Transverse colon (tissue), 4 donors: ENCODE measurements around the gene TRIOBP. TPM values are rescaled to one million over a fixed set of nuclear protein-coding genes. Genes with fewer than 3 reads are reported as not detected.

ENCODE experiments used
- DNase-seq: peaks from one replicate; pipeline ENCODE4 v3.0.0-alpha.2; 2019
- H3K27ac ChIP-seq, 4 donors: fragments of 200-600 bp; sonication (generic); 2 replicates each; pipeline ENCODE4 v1.5.1; 2016 to 2018; ENCODE audit warnings: inconsistent platforms in 4 of 4
- H3K27me3 ChIP-seq: fragments of 200-600 bp; sonication (generic); 2 replicates; pipeline ENCODE4 v1.5.1; 2017; ENCODE audit warnings: inconsistent platforms
- H3K36me3 ChIP-seq, 4 donors: fragments of 200-600 bp; sonication (generic); 2 replicates each; pipeline ENCODE4 v1.5.1; 2017 to 2019; ENCODE audit warnings: inconsistent platforms in 4 of 4
- H3K4me1 ChIP-seq, 4 donors: fragments of 200-600 bp; sonication (generic); 2 replicates each; pipeline ENCODE4 v1.5.1; 2017 to 2020; ENCODE audit warnings: inconsistent platforms in 4 of 4
- H3K4me3 ChIP-seq, 4 donors: fragments of 200-600 bp; sonication (generic); 1 replicate in 1 of 4; 2 replicates in 3 of 4; pipeline versions ENCODE4 v1.5.1 to v1.6.1; 2017 to 2019; ENCODE audit warnings: inconsistent platforms in 4 of 4
- H3K9me3 ChIP-seq, 2 donors: fragments of 200-600 bp; sonication (generic); 2 replicates each; pipeline ENCODE4 v1.5.1; 2017 to 2019; ENCODE audit warnings: inconsistent platforms in 2 of 2
- CTCF ChIP-seq, 5 experiments: fragments of 200-600 bp in 3 of 5; fragments of 450-650 bp in 2 of 5; sonication (generic) in 3 of 5; IDR thresholded peaks; 1 replicate in 2 of 5; 2 replicates in 3 of 5; pipeline ENCODE4 v1.5.1; 2016 to 2017; ENCODE audit warnings: antibody characterized with exemption in 5 of 5, inconsistent platforms in 3 of 5, mild to moderate bottlenecking in 2 of 5, moderate library complexity in 1 of 5
- EP300 ChIP-seq: sonication (generic); formaldehyde crosslinking; IDR thresholded peaks from one replicate; pipeline ENCODE4 v1.6.1; 2017; ENCODE audit warnings: antibody characterized with exemption, low read depth
- POLR2A ChIP-seq: fragments of 450-650 bp; IDR thresholded peaks from one replicate; pipeline ENCODE4 v1.6.1; 2016; ENCODE audit warnings: antibody characterized with exemption, mild to moderate bottlenecking, moderate library complexity
- POLR2AphosphoS5 ChIP-seq, 3 donors: sonication (generic); formaldehyde crosslinking; IDR thresholded peaks; one replicate each; pipeline ENCODE4 v1.6.1; 2016; ENCODE audit warnings: antibody characterized with exemption in 3 of 3
- WGBS, 2 donors: methylation state at CpG; one replicate each; pipeline ENCODE4 v1.1.5; 2018; ENCODE audit warnings: low coverage in 1 of 2; 5-methylcytosine and 5-hydroxymethylcytosine counted together
- in situ Hi-C, 4 donors: fragments of 200-750 bp; cut with MboI; loops; one replicate each; pipeline versions ENCODE4 v1.15.0 to v1.15.1; 2017; ENCODE audit warnings: low sequenced_read_pairs in 3 of 4, low pct_ligation_motif_present in 1 of 4, low pct_unique_long_range_greater_than_20kb in 1 of 4
- intact Hi-C: fragments of 100-400 bp; cut with DNase I; formaldehyde crosslinking; loops from one replicate; pipeline ENCODE4 v1.15.1; 2023; ENCODE audit warnings: low total_unique reads
- total RNA-seq, 4 donors: library from RNA; depleted of rRNA; stranded (reverse); fragments of >200 nt; gene quantifications; one replicate each; pipeline ENCODE4 v1.1.0, GENCODE V29; 2016

Gene TRIOBP
- total RNA-seq, 4 donors from 2014 or later = 121 to 265 (median 129) TPM

- Histone ChIP-seq H3K27me3 (no peaks in the 10 kb centered on the region), H3K36me3 (no peaks in the 10 kb centered on the region), H3K4me3 (no peak overlapping the region), H3K27ac (peak overlapping the region; percentile 31 to 53 (median 46)), H3K4me1 (peaks cover 18 to 45% (median 33%) of the 10 kb centered on the region in 4 donors), H3K9me3 (no peaks in the 10 kb centered on the region)
- intact Hi-C loops = no loop called here
- in situ Hi-C loops = no loop called here
- 50 to 81% methylated on average over 2 to 8 of the region's 12 CpGs for WGBS, 2 donors
- no peak for DNase-seq
- TF ChIP-seq POLR2AphosphoS5 (IDR thresholded peaks at IDR 0.05) = peak; percentile 36 to 64 (median 41)
- TF ChIP-seq EP300 = no peak
Observed at GRCh38 chr22:37739035-37739434, 42.2 kb downstream of the TRIOBP start.

GRCh38 chr22:37739611-37740049, 42.8 kb downstream of the TRIOBP start:
- WGBS, 2 donors = 74% methylated on average over 17 of the region's 17 CpGs; no CpG with 5 or more reads in 1 of the 2 donors
- H3K27ac ChIP-seq = peak overlapping the region; percentile 12 to 53 (median 46)
- intact Hi-C loops = no loop called here
- no peaks in the 10 kb centered on the region for H3K9me3 ChIP-seq
- no peak overlapping the region for H3K4me3 ChIP-seq
- no peak for DNase-seq
- H3K4me1 ChIP-seq = peaks cover 13 to 44% (median 32%) of the 10 kb centered on the region in 4 donors
- H3K27me3 ChIP-seq = no peaks in the 10 kb centered on the region
- TF ChIP-seq CTCF (IDR thresholded peaks at IDR 0.05) (no peak), POLR2AphosphoS5 (IDR thresholded peaks at IDR 0.05) (no peak), POLR2A (no peak), EP300 (no peak)
- no peaks in the 10 kb centered on the region for H3K36me3 ChIP-seq
- in situ Hi-C loops = no loop called here

- 70 to 81% methylated on average over 2 to 22 of the region's 22 CpGs for WGBS, 2 donors
- DNase-seq = no peak
- no peak for TF ChIP-seq POLR2A
- TF ChIP-seq CTCF (IDR thresholded peaks at IDR 0.05) = no peak
- TF ChIP-seq POLR2AphosphoS5 (IDR thresholded peaks at IDR 0.05) = no peak
- no peaks in the 10 kb centered on the region for H3K36me3 ChIP-seq
- H3K4me3 ChIP-seq = no peak overlapping the region
- in situ Hi-C loops = no loop called here
- peaks cover 10 to 45% (median 29%) of the 10 kb centered on the region in 4 donors for H3K4me1 ChIP-seq
- no peaks in the 10 kb centered on the region for H3K9me3 ChIP-seq
- intact Hi-C loops = no loop called here
- H3K27me3 ChIP-seq = no peaks in the 10 kb centered on the region
- peak overlapping the region; percentile 57 to 93 (median 85) for H3K27ac ChIP-seq
Observed at GRCh38 chr22:37740455-37741311, 43.8 kb downstream of the TRIOBP start.

GRCh38 chr22:37741312-37741795, 44.5 kb downstream of the TRIOBP start:
- WGBS, 2 donors = 43% methylated on average over 9 of the region's 9 CpGs; no CpG with 5 or more reads in 1 of the 2 donors
- in situ Hi-C loops = no loop called here

More at GRCh38 chr22:37741312-37741795, 44.5 kb downstream of the TRIOBP start:
- intact Hi-C loops = no loop called here
- Histone ChIP-seq H3K4me3 (no peak overlapping the region), H3K36me3 (no peaks in the 10 kb centered on the region), H3K4me1 (peaks cover 10 to 45% (median 29%) of the 10 kb centered on the region in 4 donors), H3K27me3 (no peaks in the 10 kb centered on the region), H3K27ac (peak overlapping the region; percentile 57 to 93 (median 85)), H3K9me3 (no peaks in the 10 kb centered on the region)
- no peak for TF ChIP-seq CTCF (IDR thresholded peaks at IDR 0.05)
- peak; percentile 93 to 98 (median 95) for TF ChIP-seq POLR2AphosphoS5 (IDR thresholded peaks at IDR 0.05)
- TF ChIP-seq EP300 = peak; percentile 73
- TF ChIP-seq POLR2A = no peak
- peak; percentile 81 for DNase-seq
